Thoracic aorta (tissue), 2 donors: ENCODE data around the gene DDX27. TPM values are rescaled to one million over a fixed set of nuclear protein-coding genes. Genes with fewer than 3 reads are reported as not detected.
"Not testable (repeated sequence)": the region's sequence is repeated elsewhere in the genome, so short reads cannot be mapped to it uniquely, and the experiment has no call there.

ENCODE experiments used
- ATAC-seq: fragments of 150-250 bp; one replicate; pipeline ENCODE4 v1.8.0; 2017; ENCODE audit warnings: low read depth; ENCODE audit not compliant: insufficient number of reproducible peaks, low FRiP score
- DNase-seq: peaks from one replicate; pipeline ENCODE4 v3.0.0-alpha.2; 2020; ENCODE audit warnings: low spot score
- H3K27ac ChIP-seq, 2 donors: fragments of 200-600 bp; sonication (generic); 1 replicate in 1 of 2; 2 replicates in 1 of 2; pipeline ENCODE4 v1.5.1; 2016; ENCODE audit warnings: mild to moderate bottlenecking in 2 of 2, moderate library complexity in 2 of 2
- H3K27me3 ChIP-seq: fragments of 200-600 bp; sonication (generic); replicated peaks from 2 replicates; pipeline ENCODE4 v1.6.0; 2016; ENCODE audit warnings: mild to moderate bottlenecking; ENCODE audit not compliant: insufficient read depth
- H3K36me3 ChIP-seq: fragments of 200-600 bp; sonication (generic); one replicate; pipeline ENCODE4 v1.5.1; 2016
- H3K4me1 ChIP-seq, 2 donors: fragments of 200-600 bp; sonication (generic); 1 replicate in 1 of 2; 2 replicates in 1 of 2; pipeline versions ENCODE4 v1.5.1 to v1.6.0; 2016; ENCODE audit warnings: low read depth in 2 of 2, mild to moderate bottlenecking in 1 of 2; ENCODE audit not compliant: control insufficient read depth in 1 of 2
- H3K4me3 ChIP-seq: fragments of 200-600 bp; sonication (generic); 2 replicates; pipeline ENCODE4 v1.5.1; 2016; ENCODE audit warnings: mild to moderate bottlenecking
- H3K9me3 ChIP-seq: fragments of 200-600 bp; sonication (generic); 2 replicates; pipeline ENCODE4 v1.5.1; 2016
- CTCF ChIP-seq: fragments of 200-600 bp; sonication (generic); IDR thresholded peaks from one replicate; pipeline ENCODE4 v1.5.1; 2019; ENCODE audit warnings: antibody characterized with exemption
- total RNA-seq, 2 donors: library from RNA; depleted of rRNA; stranded (reverse); fragments of >200 nt; gene quantifications; one replicate each; pipeline versions ENCODE4 v1.1.0 to v1.2.3, GENCODE V29; 2016

DDX27 gene
- total RNA-seq, 2 donors from 2014 or later = 35.3 to 35.9 TPM

- ATAC-seq = peak; percentile 44
- H3K9me3 ChIP-seq = no peaks in the 10 kb centered on the region
- peak; percentile 92 for DNase-seq
Observed at GRCh38 chr20:49216991-49217578, 2.1 kb upstream of the DDX27 start.

GRCh38 chr20:49218739-49219090 lies 501 bp upstream of the DDX27 start:
- peak overlapping the region; percentile 89 for H3K4me3 ChIP-seq
- not testable (repeated sequence) for H3K27me3 ChIP-seq, H3K9me3 ChIP-seq, DNase-seq, ATAC-seq
- peak overlapping the region; percentile 2 to 71 for H3K27ac ChIP-seq
- peaks cover 4 to 14% of the 10 kb centered on the region in 2 donors for H3K4me1 ChIP-seq
- peaks cover 13% of the 10 kb centered on the region for H3K36me3 ChIP-seq

More at GRCh38 chr20:49216991-49217578, 2.1 kb upstream of the DDX27 start:
- peaks cover under 1% of the 10 kb centered on the region for H3K36me3 ChIP-seq
- peaks cover 4 to 14% of the 10 kb centered on the region in 2 donors for H3K4me1 ChIP-seq
- H3K27ac ChIP-seq = no peak overlapping the region
- H3K27me3 ChIP-seq = no peaks in the 10 kb centered on the region
- TF ChIP-seq CTCF = peak; percentile 91
- peak overlapping the region; percentile 42 for H3K4me3 ChIP-seq

- H3K4me3 ChIP-seq = peak overlapping the region; percentile 89
- ATAC-seq = no peak
Observed at GRCh38 chr20:49219924-49220831, 962 bp downstream of the DDX27 start.

GRCh38 chr20:49225896-49226295 lies 6.7 kb downstream of the DDX27 start:
- Histone ChIP-seq H3K27me3 (no peaks in the 10 kb centered on the region), H3K9me3 (no peaks in the 10 kb centered on the region), H3K4me3 (no peak overlapping the region), H3K27ac (no peak overlapping the region), H3K36me3 (peaks cover 58% of the 10 kb centered on the region), H3K4me1 (no peaks in the 10 kb centered on the region)
- ATAC-seq (no peak), DNase-seq (no peak)
- TF ChIP-seq CTCF = no peak

More at GRCh38 chr20:49219924-49220831, 962 bp downstream of the DDX27 start:
- Histone ChIP-seq H3K27ac (peak overlapping the region; percentile 71 to 72), H3K27me3 (no peaks in the 10 kb centered on the region), H3K4me1 (peaks cover 4 to 14% of the 10 kb centered on the region in 2 donors), H3K36me3 (peaks cover 25% of the 10 kb centered on the region), H3K9me3 (no peaks in the 10 kb centered on the region)
- DNase-seq = no peak
- no peak for TF ChIP-seq CTCF

- no peak for TF ChIP-seq CTCF
- DNase-seq (no peak), ATAC-seq (no peak)
- Histone ChIP-seq H3K9me3 (no peaks in the 10 kb centered on the region), H3K4me3 (no peak overlapping the region), H3K36me3 (peaks cover 67% of the 10 kb centered on the region), H3K27ac (no peak overlapping the region), H3K27me3 (no peaks in the 10 kb centered on the region), H3K4me1 (no peaks in the 10 kb centered on the region)
Observed at GRCh38 chr20:49228676-49229075, 9.5 kb downstream of the DDX27 start.
